Measurements from ENCODE around the gene HPSE2.

Gene HPSE2

GRCh38 chr10:98667081-98667480, 568.6 kb downstream of the HPSE2 start:
- no peak for TF ChIP-seq MYC (IDR thresholded peaks at IDR 0.05; ENCODE audit: low read depth, low read length)
- no peak for DNase-seq (ENCODE audit: low read depth)
- H3K4me3 ChIP-seq (ENCODE audit: low read depth, low read length), result no peak overlapping the region

- TF ChIP-seq MAX (IDR thresholded peaks at IDR 0.05; ENCODE audit: low read depth, low read length) (no peak), MYC (IDR thresholded peaks at IDR 0.05; ENCODE audit: low read depth, low read length) (no peak), POLR2A (IDR thresholded peaks at IDR 0.05; ENCODE audit: extremely low read depth, insufficient read length) (no peak), CTCF (IDR thresholded peaks at IDR 0.05; ENCODE audit: low read depth, low read length) (no peak)
- DNase-seq (ENCODE audit: low read depth), result no peak
- no peak overlapping the region for H3K4me3 ChIP-seq (ENCODE audit: low read depth, low read length)
Observed at GRCh38 chr10:98666276-98666675, 569.4 kb downstream of the HPSE2 start.

GRCh38 chr10:98664329-98665042, 571.2 kb downstream of the HPSE2 start:
- TF ChIP-seq CTCF (IDR thresholded peaks at IDR 0.05; ENCODE audit: low read depth, low read length), result peak; percentile 68
- TF ChIP-seq POLR2A (IDR thresholded peaks at IDR 0.05; ENCODE audit: extremely low read depth, insufficient read length), result no peak
- DNase-seq (ENCODE audit: low read depth), result peak; percentile 59
- no peak overlapping the region for H3K4me3 ChIP-seq (ENCODE audit: low read depth, low read length)

- no peak overlapping the region for H3K4me3 ChIP-seq (ENCODE audit: low read depth, low read length)
- DNase-seq (ENCODE audit: low read depth), result no peak
- TF ChIP-seq MYC (IDR thresholded peaks at IDR 0.05; ENCODE audit: low read depth, low read length) (no peak), CTCF (IDR thresholded peaks at IDR 0.05; ENCODE audit: low read depth, low read length) (no peak), MAX (IDR thresholded peaks at IDR 0.05; ENCODE audit: low read depth, low read length) (no peak), POLR2A (IDR thresholded peaks at IDR 0.05; ENCODE audit: extremely low read depth, insufficient read length) (no peak)
Observed at GRCh38 chr10:98659951-98660350, 575.7 kb downstream of the HPSE2 start.

GRCh38 chr10:98655492-98655891, 580.2 kb downstream of the HPSE2 start:
- no peak for DNase-seq (ENCODE audit: low read depth)
- TF ChIP-seq MYC (IDR thresholded peaks at IDR 0.05; ENCODE audit: low read depth, low read length), result no peak
- TF ChIP-seq CTCF (IDR thresholded peaks at IDR 0.05; ENCODE audit: low read depth, low read length), result no peak
- no peak for TF ChIP-seq POLR2A (IDR thresholded peaks at IDR 0.05; ENCODE audit: extremely low read depth, insufficient read length)
- TF ChIP-seq MAX (IDR thresholded peaks at IDR 0.05; ENCODE audit: low read depth, low read length), result no peak
- no peak overlapping the region for H3K4me3 ChIP-seq (ENCODE audit: low read depth, low read length)

- DNase-seq (ENCODE audit: low read depth), result no peak
- TF ChIP-seq POLR2A (IDR thresholded peaks at IDR 0.05; ENCODE audit: extremely low read depth, insufficient read length), result no peak
- no peak for TF ChIP-seq CTCF (IDR thresholded peaks at IDR 0.05; ENCODE audit: low read depth, low read length)
- no peak for TF ChIP-seq MAX (IDR thresholded peaks at IDR 0.05; ENCODE audit: low read depth, low read length)
- no peak for TF ChIP-seq MYC (IDR thresholded peaks at IDR 0.05; ENCODE audit: low read depth, low read length)
- no peak overlapping the region for H3K4me3 ChIP-seq (ENCODE audit: low read depth, low read length)
Observed at GRCh38 chr10:98649170-98649569, 586.5 kb downstream of the HPSE2 start.
